Measurements from ENCODE around the gene ORC5.
"Not testable (repeated sequence)": the region's sequence is repeated elsewhere in the genome, so short reads cannot be mapped to it uniquely, and the experiment has no call there.

ORC5 gene

DNA sequence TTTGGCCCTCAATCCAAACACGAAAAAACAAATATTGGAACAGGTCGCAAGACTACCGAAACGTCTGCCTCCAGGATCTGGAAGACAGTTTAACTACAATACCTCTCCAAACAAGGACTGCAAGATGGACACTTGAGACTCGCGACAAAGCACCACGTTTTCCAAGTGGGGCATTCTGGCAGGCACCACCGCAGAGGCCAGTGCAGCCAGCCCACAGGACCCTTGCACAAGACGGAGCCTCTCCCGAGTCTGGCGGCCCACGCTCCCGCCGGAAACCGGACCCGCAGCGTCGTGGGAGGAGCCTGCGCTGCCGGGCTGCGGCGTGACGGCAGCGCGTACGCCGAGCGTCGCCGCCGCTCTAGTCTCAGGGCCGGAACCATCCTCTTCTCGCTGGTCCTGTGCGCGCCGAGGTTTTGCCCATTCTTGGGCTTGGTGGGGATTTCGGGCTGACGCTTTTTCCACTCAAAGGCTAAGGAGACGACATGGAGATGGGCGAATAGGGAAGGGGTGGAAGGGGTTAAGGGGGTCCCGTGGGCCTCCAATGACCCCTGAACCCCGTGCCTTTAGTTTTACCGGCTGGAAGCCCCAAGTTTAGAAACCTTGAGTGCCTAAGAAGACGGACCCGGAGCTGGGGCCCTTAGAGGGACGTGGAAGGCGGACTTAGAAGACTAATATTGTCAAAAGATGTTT is at the start of gene ORC5:
Gene ORC5 (minus strand): TSS at position 283 of the 690 bp plus-strand sequence. CDS start 109 bp downstream, at position 174.
- peak; percentile 68 to 70 for DNase-seq (ENCODE audit: extremely low read depth in 1 of 2, low read depth in 1 of 2)

DNA sequence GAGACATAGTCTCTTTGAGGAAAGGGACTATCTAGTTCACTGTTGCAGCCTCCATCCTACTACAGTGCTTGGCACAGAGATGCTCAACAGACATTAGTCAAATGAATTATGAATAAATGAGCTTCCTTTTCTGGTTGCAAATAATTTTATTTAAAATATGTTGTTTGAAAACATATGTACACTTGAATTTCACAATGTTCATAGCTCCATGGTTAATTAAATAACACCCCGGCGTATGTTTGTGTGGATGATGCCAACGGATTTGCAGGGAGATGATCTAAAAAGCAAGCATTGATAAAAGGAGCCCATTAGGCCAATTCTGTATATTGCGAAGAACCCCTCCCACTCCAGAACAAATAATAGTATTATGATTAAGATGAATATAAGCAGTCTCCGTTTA is 47.8 kb upstream of the ORC5 start:
- no peak for DNase-seq (ENCODE audit: extremely low read depth in 1 of 2, low read depth in 1 of 2)

DNA sequence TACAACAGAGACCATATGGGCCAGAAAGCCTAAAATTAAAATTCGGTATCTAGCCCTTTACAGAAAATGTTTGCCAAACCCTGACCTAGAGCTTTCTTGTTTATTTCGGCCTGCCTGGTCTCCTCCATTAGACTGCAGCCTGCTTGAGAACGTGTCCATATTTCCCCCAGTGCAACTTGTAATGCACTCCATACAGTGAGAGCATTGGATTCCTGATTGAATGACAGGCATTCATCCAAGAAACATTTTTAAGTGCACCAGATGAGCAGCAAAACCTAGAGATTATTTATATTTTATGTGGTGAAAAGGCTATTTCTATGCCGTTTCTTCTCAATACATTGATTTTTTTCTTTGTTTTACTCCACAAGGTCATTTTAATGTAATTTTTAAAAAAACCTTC is 47.4 kb upstream of the ORC5 start:
- no peak for DNase-seq (ENCODE audit: extremely low read depth in 1 of 2, low read depth in 1 of 2)

DNA sequence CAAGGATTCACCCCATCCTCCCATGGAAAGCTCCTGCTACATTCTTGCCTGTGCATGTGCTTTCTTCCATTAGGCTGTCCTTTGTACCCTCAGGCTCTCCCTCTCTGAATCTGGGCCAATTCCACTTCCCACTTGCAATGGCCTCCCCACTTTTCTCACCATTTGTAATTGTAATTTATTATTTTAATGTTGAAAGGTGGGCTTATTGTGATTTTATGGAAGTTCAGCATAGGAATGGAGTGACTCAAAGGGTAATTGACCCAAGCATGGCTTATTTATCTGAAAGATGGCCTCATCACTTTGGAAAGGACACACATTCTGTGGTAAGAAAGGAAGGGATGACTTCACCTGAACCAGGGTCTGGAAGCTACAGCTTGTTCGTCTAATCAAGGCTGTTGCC is 46.9 kb upstream of the ORC5 start:
- no peak for DNase-seq (ENCODE audit: extremely low read depth in 1 of 2, low read depth in 1 of 2)

DNA sequence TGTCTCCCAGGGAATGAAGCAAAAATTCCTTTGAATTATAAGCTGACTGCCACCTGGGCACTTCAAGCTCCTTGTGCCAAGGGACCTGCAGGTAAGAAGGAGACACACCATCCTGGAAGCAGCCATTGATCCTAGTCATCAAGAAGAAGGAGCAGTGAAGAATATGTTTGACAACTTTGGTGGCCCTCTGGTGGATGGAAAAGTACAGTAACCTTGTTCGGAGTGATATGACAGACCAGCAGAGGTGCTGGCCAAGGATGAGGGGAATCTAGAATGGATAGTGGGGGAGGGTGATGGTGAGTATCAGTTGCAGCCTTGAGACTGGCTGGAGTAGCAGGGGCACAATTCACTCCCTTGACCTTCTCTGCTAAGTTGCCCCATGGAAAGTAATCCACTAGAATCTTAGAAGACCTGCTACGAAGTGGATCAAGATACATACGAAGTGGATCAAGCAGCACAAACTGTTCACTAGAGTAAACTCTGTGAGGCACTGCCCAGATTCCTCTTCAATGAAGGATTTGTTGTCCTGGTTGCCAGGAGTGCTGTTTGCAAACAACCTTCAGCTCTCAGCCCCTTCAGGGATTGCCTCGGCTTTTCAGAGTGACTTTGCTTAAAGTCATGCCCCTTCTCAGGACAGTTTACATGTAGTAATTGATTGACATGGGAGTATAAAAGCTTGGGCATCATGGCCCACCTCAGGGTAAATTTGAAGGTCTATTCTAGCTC is 44.8 kb upstream of the ORC5 start:
- no peak for DNase-seq (ENCODE audit: extremely low read depth in 1 of 2, low read depth in 1 of 2)

DNA sequence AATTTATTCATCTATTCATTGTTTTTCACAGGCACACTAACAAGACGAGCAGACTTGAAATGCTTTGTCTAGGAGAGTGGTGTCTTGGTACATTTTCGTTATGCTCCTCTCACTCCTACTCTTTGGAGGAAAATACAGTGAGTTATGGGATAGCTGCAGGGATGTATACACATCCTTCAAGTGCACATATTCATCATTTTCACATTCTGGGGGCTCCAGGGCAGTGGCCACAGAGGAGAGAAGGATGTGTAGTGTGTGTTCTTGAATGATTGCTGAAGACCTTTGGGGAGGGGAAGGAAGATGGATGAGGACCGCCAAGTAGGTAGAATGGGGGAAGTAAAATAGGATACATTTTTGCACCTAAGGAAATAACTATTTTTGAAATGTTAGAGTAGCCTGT is 34.8 kb upstream of the ORC5 start:
- no peak for DNase-seq (ENCODE audit: extremely low read depth in 1 of 2, low read depth in 1 of 2)

DNA sequence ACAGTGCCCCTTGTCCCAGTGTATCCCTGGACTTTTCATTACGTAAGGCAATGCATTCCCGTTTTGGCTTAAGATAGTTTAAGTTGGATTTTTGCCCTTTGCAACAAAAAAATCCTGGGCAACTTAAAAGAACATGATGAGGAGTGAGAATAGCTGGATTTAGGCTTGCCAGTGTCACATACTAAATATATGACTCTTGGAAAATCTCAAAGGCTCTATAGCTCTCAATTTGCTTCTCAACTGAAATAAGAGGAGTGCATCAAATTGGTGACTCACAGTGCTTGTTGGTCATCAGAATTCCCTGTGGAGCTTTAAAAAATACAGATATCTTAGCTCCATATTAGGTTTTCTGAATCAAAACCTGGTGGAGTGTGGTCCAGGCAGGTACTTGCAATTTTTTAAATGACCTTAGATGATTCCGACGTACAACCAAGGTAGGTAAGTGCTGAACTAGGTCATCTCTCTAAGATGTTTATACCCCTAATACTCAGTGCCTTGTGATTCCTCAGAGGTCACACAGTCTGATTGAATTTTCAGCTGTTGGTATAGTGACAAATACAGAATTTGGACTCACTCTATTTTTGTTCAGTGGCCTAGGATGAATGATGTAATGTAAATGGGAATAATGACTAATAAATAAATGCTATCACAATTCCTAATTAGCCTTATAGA is 33.9 kb upstream of the ORC5 start:
- no peak for DNase-seq (ENCODE audit: extremely low read depth in 1 of 2, low read depth in 1 of 2)

DNA sequence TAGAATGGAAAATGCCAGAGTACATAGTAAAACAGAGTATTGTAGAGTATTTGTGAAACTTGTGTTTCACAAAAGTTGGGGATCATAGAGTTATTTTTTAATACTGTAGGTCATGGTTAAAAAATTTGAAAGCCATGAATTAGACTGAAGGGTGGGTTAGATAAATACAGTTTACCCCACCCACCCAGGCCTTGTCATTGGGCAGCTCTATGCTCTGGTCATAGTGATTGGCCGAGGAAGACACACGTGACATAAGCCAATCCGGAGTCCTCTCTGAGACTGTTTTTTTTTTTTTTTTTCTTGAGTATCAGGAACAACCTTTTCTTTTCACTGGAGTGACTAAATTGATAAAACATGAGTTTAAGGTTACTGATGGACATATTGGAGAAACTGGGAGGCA is 33.3 kb upstream of the ORC5 start:
- no peak for DNase-seq (ENCODE audit: extremely low read depth in 1 of 2, low read depth in 1 of 2)

DNA sequence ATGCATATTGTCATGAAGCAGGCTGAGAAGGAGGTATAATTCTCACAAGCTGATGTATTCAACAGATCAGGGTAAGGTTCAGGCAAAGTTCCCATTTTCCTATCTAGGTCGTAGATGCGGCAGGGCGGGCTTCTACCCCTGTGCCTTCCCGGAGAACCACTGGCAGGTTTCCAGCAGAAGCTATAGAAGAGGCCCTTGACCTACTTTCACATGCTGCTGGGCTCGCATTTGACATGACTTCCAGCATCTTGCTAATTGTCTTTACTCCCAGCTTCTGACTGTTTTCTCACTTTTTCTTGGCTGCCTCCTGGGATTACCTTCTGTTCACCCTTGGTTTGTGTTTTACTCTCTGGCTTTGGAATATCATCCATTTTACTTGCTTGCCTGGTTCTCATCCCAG is 32.6 kb upstream of the ORC5 start:
- DNase-seq (ENCODE audit: extremely low read depth in 1 of 2, low read depth in 1 of 2), result no peak

DNA sequence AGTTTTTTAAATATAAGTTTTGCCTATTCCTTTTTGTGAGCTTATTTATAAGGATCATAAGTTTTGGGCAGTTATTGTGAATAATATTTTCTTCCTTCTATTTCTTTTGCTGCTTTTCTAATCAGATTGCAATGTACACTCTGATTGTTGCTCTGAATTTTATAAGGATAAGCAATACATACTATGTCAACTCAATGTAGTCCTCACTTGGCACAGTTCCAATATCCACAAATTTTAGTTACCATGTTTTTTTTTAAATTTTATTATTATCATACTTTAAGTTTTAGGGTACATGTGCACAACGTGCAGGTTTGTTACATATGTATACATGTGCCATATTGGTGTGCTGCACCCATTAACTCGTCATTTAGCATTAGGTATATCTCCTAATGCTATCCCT is 27.2 kb upstream of the ORC5 start:
- not testable (repeated sequence) for DNase-seq (ENCODE audit: extremely low read depth in 1 of 2, low read depth in 1 of 2)

DNA sequence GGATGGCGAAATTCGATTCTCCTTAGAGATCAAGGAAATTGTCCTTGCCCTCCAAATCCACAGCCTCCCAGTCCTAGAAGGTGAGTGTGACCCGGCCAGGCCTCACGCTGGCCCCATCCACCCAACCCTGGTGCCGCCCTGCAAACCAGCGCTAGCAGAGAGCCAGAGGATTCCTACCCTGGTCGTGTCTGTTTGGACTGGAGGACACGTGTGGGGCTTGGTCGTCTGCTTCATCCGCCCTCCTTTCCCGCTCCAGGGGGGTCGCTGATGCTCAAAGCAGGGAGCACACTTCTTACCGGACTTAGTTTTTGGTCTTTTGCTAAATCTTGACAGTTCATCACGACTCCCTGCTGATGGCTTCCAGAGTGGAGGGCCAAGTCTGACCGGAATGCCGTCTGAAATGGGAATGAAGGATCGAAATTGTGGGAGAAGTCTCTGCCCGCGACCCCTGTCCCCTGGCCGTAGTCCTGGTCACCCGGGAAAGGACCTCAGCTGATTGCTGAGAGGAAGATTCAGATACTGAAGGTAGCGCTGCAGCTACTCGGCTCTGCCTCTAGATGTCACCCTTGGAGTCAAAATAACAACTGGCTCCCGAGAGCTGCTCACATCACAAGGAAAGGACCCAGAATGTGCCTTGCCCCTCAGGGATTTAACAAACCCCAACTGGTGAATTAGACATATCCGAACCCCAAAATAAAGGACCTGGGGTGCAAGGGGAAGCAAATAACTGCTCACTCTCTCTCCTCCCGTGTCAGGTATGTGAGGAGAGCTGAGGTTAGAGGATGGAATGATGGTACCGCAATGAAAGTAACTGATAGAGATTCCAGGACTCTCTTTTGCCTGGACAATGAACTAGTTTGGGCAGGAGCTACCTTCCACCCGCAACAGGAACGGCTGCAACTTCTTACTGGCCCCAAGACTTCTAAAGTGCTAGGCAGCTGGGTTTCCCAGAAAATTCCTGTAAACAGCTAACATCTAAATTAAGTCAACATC is 23.5 kb upstream of the ORC5 start:
- DNase-seq (ENCODE audit: extremely low read depth in 1 of 2, low read depth in 1 of 2), result peak in 1 of 2 donors; percentile 14

DNA sequence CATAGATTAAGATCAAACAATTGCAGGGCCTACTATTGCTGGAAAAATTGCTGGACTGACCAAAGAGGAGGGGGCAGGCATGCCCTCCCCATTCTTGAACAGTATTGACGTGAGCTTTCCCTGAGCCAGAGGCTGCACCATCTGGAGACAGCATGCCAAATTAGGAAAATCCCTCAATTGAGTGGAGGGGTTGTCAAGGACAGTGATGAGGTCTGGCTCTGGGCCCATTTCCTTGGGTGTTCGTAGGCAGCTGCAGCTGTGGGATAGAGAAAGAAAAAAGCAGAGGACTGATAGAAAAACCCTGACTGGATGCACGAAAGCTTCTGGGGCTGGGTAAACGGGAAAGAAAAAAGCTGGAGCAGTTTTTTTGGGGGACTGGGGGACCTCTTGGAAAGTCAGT is 22.8 kb upstream of the ORC5 start:
- no peak for DNase-seq (ENCODE audit: extremely low read depth in 1 of 2, low read depth in 1 of 2)

DNA sequence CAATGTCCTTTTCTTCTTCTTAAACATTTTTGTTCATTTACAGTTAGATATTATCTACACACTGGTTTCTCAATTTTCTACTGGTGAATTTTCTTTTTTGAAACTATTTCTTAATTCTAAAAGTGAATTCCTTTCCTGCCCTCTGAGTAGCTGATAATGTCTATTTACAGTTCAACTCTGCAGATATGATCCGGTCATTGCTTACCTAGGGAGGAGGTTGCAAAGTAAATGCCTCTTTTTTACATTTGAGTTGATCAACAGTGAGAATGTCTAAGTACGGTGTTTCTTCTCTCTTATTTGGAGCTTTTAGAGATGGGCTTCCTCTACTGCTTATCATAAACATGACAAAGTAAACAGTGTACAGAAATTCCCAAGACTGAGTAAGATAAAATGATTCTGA is 20.6 kb upstream of the ORC5 start:
- no peak for DNase-seq (ENCODE audit: extremely low read depth in 1 of 2, low read depth in 1 of 2)

DNA sequence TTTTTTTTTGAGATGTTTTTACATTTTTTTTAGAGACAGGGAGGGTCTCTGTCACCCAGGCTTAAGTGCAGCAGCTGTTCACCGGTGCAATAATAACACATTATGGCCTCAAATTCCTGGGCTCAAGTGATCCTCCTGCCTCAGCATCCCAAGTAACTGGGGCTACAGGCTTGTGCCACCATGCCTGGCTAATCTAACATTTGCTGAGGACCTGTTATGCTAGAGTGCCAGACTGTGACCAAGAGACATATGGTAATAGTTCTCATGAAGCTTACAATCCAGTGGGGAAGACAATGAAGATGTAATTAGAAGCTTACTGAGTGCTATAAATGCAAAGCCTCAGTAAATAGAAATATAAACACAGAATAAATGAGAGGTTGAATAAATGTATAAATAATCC is 17.6 kb upstream of the ORC5 start:
- DNase-seq (ENCODE audit: extremely low read depth in 1 of 2, low read depth in 1 of 2), result no peak

DNA sequence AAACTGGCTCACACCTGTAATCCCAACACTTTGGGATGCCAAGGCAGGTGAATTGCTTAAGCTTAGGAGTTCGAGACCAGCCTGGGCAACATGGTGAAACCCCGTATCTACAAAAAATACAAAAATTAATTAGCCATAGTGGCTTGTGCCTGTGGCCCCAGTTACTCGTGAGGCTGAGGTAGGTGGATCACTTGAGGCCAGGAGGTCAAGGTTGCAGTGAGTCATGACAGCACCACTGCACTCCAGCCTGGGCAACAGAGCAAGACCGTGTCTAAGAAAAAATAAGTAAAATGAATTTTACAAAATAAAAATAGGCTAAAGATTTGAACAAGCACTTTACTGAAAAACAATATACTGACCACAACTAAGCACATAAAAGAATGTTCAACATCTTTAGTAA is 9.8 kb upstream of the ORC5 start:
- DNase-seq (ENCODE audit: extremely low read depth in 1 of 2, low read depth in 1 of 2), result no peak

DNA sequence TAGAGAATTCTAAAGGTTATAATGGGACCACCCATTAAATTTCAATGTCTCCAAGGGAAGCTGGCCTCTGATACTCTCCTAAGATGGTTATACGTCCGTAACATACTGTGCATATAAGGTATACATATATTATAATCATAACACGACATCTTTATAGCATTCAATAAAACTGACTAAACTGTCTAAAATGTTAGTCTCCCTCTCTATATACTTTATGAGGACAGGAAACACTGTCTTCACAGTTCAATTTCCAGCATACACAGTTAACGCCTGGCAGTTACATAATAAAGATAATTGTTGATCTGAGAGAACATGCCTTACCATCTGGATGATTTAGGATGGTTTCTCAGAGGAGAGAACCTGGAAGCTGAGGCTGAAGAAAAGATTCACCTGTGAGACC is 1.2 kb upstream of the ORC5 start:
- DNase-seq (ENCODE audit: extremely low read depth in 1 of 2, low read depth in 1 of 2), result no peak

DNA sequence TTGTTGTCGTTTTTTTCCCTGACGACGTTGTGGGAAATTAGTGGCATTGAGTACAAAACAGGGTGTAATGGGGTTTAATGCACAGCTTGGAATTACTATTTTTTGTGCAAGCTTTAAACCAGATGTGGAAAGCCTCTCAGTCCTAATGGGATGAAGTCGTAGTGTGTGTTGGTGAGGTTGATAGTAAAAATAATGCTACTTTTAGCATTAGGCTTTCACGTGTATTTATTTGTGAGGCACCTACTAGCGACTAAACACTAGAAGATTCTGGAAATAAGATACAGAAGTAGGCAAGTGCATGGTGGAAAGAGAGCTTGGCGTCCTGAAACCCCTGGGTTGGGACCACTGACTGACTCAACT is 588 bp upstream of the ORC5 start:
- DNase-seq (ENCODE audit: extremely low read depth in 1 of 2, low read depth in 1 of 2), result no peak

DNA sequence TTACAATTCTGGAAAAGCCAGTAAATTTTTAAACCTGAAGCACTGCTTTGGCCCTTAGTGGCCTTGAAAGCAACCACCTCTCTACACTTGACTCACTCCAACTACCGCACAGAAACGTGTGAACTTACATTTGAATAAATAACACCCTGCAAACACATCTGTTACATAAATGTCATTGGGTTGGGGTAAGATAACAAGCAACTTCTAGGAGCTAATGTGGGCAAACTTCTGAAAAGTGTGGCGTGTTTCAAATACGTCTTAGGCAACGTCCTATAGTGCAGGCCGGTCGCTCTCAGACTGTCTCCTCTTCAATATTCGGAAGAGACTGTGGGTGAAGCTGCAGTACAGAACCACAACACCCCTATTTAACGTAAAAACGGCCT is 474 bp downstream of the ORC5 start:
- no peak for DNase-seq (ENCODE audit: extremely low read depth in 1 of 2, low read depth in 1 of 2)

DNA sequence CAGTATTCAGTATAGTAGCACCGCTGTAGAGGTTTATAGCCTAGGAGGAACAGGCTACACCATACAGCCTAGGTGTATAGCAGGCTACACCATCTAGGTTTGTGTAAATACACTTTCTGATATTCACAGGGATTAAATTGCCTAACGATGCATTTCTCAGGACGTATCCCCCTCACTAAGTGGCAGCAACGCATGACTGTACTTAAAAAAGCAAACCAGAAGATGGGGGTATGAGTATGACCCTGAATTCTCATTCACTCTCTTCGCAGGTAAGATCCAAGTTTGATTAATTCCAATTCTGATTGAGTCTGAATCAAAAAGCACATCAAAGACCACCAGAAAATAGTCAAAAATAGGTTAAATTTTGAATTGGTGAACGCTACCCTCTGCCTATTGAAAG is 972 bp downstream of the ORC5 start:
- DNase-seq (ENCODE audit: extremely low read depth in 1 of 2, low read depth in 1 of 2), result no peak

DNA sequence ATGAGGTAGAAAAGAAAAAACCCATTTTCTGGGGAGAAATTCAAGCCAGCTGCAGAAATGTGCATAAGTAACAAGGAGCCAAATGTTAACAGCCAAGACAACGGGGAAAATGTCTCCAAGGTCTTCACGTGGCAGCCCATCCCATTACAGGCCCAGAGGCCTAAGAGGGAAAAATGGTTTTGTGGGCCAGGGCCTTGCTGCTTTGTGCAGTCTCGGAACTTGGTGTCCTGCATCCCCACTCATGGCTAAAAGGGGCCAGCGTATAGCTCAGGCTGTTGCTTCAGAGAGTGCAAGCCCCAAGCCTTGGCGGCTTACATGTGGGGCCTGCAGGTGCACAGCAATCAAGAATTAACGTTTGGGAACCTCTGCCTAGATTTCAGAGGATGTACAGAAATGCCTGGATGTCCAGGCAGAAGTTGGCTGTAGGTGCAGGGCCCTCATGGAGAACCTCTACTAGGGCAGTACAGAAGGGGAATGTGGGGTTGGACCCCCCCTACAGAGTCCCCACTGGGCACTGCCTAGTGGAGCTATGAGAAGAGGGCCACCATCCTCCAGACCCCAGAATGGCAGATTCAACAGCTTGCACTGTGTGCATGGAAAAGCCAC is 9.0 kb downstream of the ORC5 start:
- no peak for DNase-seq (ENCODE audit: extremely low read depth in 1 of 2, low read depth in 1 of 2)

DNA sequence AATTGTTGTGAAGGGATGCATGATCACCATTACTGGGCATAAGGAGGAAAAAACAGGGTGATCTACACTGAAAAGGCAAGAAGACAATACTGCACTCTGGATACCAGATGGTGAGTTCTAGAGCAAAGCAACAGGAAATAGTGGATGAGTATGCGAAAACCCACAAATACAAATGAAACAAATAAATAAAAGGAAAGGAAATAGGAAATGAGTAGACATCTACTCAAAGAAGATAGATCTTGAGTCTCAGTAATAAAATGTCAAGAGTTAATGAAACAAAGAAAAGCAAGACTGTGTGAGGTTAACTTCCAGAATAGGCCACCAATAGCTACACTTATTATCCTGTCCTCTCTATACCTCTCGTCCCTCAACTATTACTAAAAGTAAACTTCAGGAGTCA is 11.7 kb downstream of the ORC5 start:
- DNase-seq (ENCODE audit: extremely low read depth in 1 of 2, low read depth in 1 of 2), result no peak
